NCI-H1417 treated with DMSO at 0.1 percent for 48 hours (cell line): Measurements from ENCODE around the gene DOCK3.

Source experiments
- DNase-seq: peaks from one replicate; lab custom pipeline; 2025; lab: John Stamatoyannopoulos, UW

The DOCK3 gene, protein sequence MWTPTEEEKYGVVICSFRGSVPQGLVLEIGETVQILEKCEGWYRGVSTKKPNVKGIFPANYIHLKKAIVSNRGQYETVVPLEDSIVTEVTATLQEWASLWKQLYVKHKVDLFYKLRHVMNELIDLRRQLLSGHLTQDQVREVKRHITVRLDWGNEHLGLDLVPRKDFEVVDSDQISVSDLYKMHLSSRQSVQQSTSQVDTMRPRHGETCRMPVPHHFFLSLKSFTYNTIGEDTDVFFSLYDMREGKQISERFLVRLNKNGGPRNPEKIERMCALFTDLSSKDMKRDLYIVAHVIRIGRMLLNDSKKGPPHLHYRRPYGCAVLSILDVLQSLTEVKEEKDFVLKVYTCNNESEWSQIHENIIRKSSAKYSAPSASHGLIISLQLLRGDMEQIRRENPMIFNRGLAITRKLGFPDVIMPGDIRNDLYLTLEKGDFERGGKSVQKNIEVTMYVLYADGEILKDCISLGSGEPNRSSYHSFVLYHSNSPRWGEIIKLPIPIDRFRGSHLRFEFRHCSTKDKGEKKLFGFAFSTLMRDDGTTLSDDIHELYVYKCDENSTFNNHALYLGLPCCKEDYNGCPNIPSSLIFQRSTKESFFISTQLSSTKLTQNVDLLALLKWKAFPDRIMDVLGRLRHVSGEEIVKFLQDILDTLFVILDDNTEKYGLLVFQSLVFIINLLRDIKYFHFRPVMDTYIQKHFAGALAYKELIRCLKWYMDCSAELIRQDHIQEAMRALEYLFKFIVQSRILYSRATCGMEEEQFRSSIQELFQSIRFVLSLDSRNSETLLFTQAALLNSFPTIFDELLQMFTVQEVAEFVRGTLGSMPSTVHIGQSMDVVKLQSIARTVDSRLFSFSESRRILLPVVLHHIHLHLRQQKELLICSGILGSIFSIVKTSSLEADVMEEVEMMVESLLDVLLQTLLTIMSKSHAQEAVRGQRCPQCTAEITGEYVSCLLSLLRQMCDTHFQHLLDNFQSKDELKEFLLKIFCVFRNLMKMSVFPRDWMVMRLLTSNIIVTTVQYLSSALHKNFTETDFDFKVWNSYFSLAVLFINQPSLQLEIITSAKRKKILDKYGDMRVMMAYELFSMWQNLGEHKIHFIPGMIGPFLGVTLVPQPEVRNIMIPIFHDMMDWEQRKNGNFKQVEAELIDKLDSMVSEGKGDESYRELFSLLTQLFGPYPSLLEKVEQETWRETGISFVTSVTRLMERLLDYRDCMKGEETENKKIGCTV (N-terminal part only)

DNA sequence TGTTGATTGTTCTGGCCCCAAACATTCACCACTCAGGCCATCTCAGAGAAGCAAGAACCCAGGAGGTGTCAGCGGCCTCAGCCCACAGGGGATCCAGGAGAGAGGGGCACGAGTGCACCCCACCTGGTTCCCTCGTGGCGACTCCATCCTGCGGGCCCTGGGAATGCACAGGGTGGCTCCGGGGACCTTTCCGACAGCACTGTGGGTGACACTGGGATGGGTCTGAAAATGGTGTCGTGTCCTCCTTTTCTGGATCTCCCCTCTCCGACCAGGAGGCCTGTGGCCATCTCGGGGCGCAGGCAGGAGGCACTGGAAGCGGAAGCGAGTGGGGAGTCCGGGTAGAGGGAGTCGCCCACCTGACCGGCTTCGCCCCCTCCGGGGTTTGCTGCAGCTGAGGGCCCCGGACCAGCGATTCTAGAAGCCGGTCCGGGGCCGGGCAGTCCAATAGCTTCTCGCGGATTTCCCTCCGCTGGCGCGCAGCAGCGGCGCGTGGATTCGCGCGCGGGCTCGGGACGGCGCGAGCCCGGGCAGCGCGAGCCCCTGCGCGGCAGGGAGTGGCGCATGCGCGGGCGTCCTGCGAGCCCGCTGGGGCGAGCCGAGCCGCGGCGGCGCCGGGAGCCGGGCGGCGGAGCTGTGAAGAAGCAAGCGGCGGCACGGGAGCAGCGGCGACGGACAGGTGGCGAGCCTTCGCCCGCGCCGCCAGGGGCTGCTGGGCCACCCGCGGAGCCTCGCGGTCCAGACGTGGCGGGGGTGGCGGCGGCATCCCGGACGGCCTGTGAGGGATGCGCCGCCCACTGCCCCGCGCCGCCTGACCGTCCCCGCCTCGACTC is at the start of gene DOCK3:
Gene DOCK3 (plus strand): TSS at position 579 of the 830 bp plus-strand sequence. CDS start 337 bp downstream, outside the sequence.
- DNase-seq: no peak

DNA sequence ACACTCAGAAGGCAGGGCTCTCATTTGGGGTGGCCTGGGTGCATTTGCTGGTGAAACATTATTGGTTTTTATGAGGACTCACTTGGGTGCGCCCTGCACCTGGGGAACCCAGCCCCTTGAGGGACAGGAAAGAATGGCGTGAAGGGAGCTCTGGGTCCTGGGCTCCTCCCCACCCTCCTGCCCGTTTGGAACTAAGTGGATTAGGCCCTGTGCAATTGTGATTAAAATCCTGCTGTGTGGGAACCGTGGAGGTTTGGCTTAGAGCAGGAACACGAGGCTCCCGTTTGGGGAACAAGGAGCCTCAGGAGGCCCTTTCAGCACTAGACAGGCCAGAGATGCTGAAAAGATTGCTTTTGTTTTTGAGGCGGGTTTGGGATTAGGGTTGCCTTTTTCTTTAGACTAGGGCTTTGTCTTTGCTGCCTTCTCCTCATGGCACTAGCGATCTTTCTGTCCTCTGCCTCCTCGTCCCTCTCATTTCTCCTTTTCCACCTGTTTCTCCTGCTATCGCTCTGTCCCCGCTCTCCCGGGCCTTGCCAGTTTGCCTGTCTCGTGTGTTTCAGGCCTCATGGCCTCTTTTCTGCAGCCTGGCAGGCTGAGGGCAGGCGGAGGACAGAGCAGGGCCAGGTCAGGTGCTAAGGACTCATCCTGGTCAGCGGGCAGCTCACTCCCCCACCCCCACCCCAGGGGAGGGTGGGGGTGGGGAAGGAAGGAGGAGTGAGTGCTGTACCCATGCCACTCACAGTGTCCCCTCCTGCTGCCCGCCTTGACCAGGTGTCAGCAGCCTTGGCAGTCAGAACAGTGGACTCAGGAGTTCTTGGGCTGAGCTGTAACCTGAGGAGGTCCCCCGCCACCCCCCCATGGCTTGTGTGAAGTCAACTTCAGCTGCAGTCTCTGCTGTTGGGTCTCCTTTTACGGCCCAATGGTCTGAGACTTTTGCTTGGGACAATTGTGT is 49.2 kb upstream of the DOCK3 start:
- DNase-seq: no peak

DNA sequence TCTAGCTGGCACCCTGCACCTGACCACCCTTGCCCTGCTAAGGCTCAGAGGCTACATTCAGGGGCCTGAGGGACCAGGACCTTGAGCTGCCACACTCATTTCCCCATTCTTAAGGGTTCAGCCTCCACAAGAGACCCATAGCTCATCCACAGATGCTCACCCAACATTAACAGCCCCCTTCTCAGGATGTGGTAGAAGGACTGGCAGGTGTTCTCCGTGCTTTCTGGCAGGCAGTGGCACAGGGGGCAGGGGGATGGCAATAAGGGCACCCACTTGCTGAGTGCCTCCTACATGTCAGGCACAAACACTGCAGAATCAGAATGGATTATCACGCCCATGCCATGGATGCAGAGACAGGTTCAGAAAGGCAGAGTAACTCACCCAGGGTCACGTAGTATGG is 48.3 kb upstream of the DOCK3 start:
- no peak for DNase-seq

DNA sequence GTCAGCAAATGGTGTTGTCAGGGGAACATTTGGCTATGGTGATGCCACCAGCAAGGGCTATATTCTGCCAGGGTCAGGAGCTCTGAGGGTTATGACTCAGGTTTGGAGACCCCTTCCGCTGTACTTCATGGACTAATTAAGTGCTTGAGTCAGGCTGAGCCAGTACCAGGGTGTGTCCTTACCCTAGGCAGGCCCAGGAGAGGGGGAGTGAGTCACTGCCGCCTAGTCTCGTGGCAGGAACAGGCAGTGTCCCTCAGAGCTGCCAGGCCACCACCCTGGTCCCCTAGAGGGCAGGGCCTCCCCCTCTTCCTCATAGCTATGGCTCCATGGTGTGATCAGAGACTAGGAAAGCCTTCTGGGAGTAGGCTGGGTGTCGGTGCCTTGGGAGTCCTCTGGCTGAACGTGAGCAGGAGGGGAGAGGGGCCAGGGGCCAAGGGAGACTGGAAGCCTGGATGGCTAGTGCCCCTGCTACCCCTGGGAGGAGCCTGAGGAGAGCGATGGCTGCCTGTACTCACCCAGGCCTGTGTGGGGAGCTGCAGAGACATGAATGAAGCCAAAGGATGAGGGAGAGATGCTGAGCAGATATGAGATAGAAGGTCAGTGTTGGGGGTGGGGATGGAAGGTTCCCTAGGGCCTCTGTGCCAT is 47.2 kb upstream of the DOCK3 start:
- no peak for DNase-seq

DNA sequence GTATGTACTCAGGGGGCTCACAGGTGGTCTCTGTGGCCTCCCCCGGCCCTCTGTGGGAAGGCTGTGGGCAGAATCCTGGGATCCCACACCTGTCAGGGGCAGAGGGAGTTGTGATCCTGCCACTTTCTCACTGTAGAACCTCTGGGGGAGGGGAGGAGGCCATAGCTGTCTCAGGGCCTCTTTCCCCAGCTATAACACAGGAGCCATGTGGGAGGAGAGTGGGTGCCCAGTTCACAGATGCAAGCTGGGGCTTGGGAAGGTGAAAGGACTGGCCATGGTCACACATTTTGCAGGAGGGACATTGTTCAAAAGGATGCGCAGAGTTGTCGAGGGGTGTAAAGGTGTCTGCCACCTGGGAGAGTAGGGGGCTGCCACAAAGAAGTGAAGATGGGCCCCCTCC is 46.1 kb upstream of the DOCK3 start:
- DNase-seq: no peak

DNA sequence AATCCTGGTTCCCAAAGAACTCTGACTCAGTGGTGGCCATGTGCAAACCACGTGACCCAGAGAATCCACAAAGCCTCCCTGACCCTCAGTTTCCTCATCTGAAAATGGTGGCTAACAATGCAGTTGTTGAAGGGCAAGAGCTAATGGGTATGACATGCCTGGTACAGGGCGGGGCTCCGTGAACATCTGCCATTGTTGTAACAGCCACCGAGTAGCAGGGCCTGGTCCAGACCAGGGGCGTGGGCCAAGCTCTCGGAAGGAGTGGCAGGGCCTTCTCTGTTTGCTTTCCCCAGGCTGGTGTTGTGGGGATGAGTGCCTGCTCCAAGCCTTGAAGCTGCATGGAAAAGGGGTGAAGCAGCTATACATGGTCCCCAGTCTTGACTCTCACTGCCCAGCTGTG is 44.3 kb upstream of the DOCK3 start:
- no peak for DNase-seq

DNA sequence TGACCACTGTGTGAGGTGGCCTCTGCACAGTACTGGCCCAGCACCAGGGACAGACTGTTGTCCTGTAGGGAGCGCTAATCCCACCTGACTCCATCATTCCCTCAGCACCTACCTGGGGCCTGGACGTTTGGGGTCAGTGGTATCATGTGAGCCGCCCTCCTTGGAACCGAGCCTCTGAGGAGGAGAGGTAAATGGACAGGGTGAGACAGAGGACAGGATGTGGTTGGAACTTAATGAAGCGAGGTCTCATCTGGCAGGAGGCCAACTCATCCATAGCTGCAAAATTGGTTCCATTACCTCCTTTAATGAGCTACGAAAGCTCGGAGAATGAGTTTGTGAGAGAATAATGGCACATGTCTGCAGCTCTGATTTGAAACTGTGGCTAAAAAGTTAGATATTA is 43.9 kb upstream of the DOCK3 start:
- no peak for DNase-seq

DNA sequence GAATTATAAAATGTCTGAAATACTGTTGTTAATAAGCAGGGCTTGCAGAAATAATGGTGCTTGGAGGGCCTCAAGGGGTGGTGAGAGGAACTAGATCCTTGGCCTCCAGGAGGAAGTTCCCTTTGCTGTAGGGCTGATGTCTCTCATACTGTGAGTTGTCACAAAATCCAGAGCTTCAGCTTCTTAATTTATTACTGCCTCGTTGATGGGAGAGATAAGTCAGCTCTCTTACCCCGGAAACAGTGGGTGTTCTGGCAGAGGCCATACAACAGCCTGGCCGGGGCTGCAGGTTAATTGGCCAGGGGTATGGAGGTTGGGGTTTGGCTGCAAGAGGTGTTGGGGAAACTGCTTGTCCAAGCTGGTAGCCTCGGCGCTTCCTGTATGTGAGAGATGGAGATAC is 42.3 kb upstream of the DOCK3 start:
- DNase-seq: no peak

DNA sequence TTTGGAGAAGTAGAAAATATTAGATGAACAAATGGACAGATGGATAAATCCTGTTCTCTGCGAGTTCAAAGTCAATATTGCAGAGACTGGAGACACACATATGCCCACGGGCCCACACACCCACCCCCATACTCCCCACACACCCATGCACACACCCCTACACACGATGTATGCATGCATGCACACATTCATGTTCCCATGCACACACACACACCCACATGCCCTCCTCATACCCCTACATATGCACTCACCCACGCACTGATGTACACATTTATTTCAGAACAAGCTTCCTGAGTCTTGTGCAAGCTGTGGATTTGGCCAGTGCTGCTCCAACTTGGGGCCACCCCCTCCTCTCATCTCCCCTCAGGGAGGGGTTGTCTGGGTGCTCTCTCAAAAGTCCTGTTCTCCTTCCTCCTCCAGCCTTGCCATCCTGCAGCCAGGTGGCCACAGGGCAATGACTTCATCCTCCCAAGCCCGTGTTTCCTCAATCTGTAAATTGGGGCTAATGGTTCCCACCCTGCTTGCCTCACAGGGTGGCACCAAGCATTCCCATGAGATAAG is 41.4 kb upstream of the DOCK3 start:
- DNase-seq: no peak

DNA sequence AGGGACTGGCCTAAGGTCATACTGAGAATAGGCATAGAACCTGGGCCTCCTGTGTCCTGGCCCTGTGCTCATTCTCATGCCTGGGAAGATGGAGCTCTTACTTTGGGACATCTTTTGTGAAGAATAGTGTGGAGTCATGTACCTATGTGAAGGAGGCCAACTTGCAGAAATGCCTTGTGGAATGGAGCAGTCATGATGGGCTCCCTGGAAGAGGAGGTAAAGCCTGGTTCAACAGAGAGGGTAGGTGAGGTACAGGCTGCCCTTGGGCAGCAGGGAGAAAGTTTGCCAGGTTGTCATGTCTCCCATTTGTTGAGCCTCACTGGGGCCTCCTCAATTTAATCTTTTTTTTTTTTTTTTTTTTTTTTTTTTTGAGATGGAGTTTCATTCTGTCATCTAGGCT is 39.7 kb upstream of the DOCK3 start:
- DNase-seq: no peak

DNA sequence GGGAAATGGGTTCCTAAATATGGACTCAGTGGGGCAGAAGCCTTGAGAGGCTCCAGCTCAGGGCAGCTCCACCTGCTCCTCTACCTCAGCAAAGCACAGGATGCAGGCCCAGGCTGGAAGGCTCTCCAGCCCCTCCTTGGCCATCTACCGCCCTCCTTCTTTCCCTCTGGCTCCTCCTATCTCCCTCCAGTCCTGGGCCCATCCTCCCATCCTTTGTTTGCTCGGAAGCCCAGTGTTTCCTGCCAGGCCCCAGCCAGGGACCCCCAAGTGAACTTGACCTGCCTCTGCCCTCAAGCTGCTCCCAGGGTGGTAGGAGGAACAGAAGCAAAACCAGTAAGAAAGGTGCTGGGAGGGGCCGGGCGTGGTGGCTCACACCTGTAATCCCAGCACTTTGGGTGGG is 37.7 kb upstream of the DOCK3 start:
- DNase-seq: no peak

DNA sequence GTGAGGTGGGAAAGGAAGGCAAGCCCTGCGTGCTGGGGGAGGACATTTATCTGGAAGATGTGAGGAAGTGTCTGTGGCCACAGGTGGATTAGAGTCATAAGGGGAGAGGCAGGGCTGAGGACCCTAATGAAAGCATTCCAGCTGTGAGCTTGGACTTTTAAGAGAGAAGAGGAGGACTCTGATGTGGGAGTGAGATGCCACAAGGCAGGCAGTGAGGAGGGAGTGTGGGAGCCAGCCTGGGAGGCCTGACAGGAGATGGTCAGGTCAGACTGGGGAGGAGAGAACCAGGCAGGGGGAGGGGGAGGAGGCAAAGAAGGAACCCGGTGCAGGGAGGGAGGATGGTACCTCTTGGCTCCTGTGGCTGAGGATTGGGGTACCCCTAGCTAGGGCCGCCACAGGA is 36.8 kb upstream of the DOCK3 start:
- DNase-seq: no peak

DNA sequence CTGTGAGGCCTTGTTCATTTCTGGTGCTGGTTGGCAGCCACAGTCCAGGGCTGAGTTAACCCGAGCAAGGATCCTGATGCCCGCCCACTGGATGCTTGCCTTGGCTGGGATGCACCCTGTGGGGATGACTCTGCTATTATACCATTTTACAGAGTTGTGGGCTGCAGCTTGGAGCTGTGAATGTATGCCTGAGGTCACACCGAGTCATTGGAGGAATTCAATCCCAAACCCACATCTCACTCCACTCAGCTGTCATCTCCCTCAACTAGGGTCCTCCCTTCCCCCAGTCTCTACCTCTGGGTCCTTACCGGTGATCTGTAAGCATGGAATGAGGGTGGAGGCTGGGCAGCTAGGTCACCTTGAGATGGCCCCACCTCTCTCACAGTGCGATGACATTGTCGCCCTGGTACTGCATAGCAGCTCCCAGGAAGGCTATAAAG is 35.7 kb upstream of the DOCK3 start:
- DNase-seq: no peak

DNA sequence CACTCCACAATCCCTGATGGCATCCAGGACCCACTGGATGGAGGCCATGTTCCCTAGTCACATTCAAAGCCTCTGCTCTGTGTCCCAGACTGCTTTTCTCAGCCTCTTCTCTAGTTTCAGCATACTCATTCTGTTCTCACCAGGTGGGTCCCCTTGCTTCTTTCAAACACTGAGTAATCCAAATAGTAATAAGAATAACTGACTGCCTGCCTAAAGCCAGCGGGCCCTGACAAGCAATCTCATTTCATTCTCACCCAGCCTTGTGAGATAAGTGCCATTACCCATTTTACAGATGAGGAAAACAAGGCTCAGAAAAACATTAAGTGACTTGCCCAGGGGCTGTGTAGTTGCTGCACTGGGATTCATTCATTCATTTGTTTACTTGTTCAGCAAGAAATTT is 32.3 kb upstream of the DOCK3 start:
- no peak for DNase-seq

DNA sequence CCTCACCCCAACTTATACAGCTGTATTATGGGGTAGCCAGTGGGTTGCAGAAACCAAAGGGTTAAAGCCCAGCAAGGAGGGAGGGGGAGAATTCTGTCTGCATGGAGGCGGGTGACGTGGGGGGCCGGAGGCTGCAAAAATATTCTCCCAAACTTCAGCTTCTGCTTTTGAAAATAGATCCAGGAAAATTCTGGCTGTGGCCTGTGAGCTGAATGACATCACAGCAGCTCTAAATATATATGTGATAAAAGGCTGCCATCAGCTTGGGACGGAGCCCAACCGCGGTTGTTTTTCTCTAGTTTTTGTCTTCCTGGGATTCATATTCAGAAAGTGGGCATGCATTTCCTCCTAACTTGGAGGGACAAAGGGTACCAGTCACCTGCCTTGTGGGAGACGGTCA is 30.2 kb upstream of the DOCK3 start:
- DNase-seq: no peak

DNA sequence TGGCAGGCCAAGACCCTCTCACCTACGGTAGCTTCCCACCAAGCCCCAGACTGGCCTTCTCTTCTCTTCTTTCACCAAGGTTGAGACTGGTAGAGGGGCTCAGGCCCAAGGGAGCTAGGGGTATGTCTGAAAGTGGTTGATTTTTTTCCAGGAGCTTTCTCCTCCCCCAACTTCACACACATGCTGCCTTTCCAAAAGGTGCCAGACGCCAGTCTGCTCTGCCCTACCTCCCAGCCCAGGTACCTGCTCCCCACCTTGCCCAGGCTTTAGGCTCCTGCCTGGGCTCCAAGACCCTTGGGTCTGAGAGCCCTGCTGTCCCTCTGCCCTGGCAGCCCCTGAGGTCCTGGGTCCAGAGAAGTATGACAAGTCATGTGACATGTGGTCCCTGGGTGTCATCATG is 29.3 kb upstream of the DOCK3 start:
- no peak for DNase-seq

DNA sequence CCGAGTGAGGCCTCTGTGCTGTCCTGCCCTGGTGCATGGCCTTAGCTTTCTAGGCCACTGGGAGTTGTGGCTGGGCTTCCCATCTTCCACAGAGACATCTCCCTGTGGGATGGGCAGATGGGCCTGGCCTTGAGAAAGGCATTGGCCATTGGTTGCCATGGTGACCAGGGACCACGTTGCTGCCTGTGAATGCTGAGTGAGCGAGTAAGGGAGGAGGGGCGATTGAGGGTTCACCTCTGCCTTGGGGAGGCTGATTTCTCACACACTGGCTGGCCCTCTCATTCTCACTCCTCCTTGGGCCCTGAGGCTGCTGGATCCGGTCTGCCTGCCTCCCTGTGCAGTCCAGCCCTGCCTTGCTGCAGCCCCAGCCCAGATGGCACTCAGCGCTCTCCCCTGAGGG is 26.4 kb upstream of the DOCK3 start:
- no peak for DNase-seq

DNA sequence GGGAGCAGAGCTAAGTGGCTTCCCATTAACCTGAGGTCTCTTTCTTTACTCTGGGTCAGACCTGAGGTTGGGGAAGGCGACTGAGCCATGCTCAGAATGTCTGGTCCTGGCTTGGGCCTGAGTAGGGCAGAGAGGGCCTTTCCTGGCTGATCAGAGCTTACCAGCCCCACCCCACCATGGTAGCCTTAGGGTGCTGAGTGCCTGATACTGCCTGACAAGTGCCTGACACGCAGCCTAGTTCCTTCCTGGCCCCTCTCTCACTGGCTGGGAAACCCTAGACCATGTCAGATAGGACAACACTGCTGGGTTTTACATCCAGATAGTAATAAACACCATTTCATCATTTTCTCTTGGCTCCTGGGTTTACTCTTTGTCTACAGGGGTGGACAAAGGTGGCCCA is 25.8 kb upstream of the DOCK3 start:
- DNase-seq: no peak

DNA sequence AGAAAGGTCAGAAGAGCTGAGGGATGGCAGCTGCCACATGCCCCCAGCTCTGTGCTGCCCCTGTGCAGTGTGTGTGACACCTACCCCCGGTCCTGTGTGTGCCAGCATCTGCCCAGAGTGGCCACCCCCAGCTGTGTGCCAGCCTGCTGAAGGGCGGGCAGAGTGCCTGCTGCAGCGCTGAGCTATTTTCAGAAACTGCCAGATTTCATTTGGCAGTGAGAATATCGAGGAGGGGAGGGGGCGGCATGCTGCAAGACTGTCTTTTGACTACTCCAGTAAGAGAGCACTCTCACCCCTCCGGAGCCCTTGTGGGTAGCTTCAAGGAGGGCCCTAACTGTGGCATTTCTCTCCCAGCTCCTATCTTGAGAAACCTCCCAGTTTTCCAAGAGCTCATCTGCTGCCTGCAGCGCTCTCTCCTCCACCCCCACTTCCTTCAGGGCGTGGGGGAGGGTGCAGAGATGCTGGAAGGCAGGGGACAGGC is 25.2 kb upstream of the DOCK3 start:
- DNase-seq: no peak
